GM19397 (cell line): ENCODE results near the gene HJURP.

ENCODE experiments used
- ATAC-seq: cut with Tn5 transposase; IDR thresholded peaks from one replicate; pipeline ENCODE4 v1.9.1; 2021; ENCODE audit warnings: mild to moderate bottlenecking, moderate library complexity; ENCODE audit not compliant: unreplicated experiment

HJURP gene

GRCh38 chr2:233795735-233796171, 58.6 kb downstream of the HJURP start:
- no peak for ATAC-seq

- ATAC-seq: no peak
These were observed 60.1 kb downstream of the HJURP start for GRCh38 chr2:233794128-233794658.

GRCh38 chr2:233793465-233794127, 60.7 kb downstream of the HJURP start:
- no peak for ATAC-seq

- no peak for ATAC-seq
These were observed 61.6 kb downstream of the HJURP start for GRCh38 chr2:233792720-233793119.

- ATAC-seq: no peak
These were observed 62.4 kb downstream of the HJURP start for GRCh38 chr2:233791883-233792329.

- no peak for ATAC-seq
These were observed 63.0 kb downstream of the HJURP start for GRCh38 chr2:233791151-233791882.

- no peak for ATAC-seq
These were observed 64.8 kb downstream of the HJURP start for GRCh38 chr2:233789554-233789953.
